H9 (cell line): ENCODE measurements around the gene RBL2. TPM values are rescaled to one million over a fixed set of nuclear protein-coding genes. Genes with fewer than 3 reads are reported as not detected.
A peak's percentile ranks its signal among the peaks of the same experiment; 100 is the strongest.

Experiments
- DNase-seq: peaks from one replicate; pipeline ENCODE4 v3.0.0-alpha.2; 2017
- H2AFZ ChIP-seq: one replicate; pipeline ENCODE4 v1.6.1; 2013; ENCODE audit warnings: mild to moderate bottlenecking, low read length, control low read depth, moderate library complexity
- H2AK5ac ChIP-seq: 2 replicates; pipeline ENCODE4 v1.6.1; 2013; ENCODE audit warnings: low read length, control low read depth, mixed read lengths; ENCODE audit not compliant: insufficient read length
- H2BK120ac ChIP-seq: one replicate; pipeline ENCODE4 v1.6.1; 2013; ENCODE audit warnings: low read depth, mild to moderate bottlenecking, low read length, control low read depth, inconsistent platforms; ENCODE audit not compliant: poor library complexity, severe bottlenecking
- H2BK12ac ChIP-seq: 2 replicates; pipeline ENCODE4 v1.6.1; 2013; ENCODE audit warnings: low read length, control low read depth, mixed read lengths, low read depth; ENCODE audit not compliant: insufficient read length
- H2BK15ac ChIP-seq: 2 replicates; pipeline ENCODE4 v1.6.1; 2013; ENCODE audit warnings: low read depth, low read length, control low read depth
- H2BK20ac ChIP-seq: one replicate; pipeline ENCODE4 v1.6.1; 2013; ENCODE audit warnings: low read depth, mild to moderate bottlenecking, low read length, control low read depth, inconsistent platforms; ENCODE audit not compliant: poor library complexity, severe bottlenecking
- H2BK5ac ChIP-seq: 2 replicates; pipeline ENCODE4 v1.6.1; 2013; ENCODE audit warnings: low read length, control low read depth, mixed read lengths; ENCODE audit not compliant: insufficient read length
- H3K14ac ChIP-seq: 2 replicates; pipeline ENCODE4 v1.6.1; 2013; ENCODE audit warnings: low read length, control low read depth; ENCODE audit not compliant: insufficient read depth
- H3K18ac ChIP-seq: 2 replicates; pipeline ENCODE4 v1.6.1; 2013; ENCODE audit warnings: low read depth, mild to moderate bottlenecking, mixed read lengths, low read length, control low read depth; ENCODE audit not compliant: insufficient read length
- H3K23ac ChIP-seq: 2 replicates; pipeline ENCODE4 v1.6.1; 2013; ENCODE audit warnings: low read length, control low read depth, mixed read lengths, low read depth; ENCODE audit not compliant: insufficient read length
- H3K23me2 ChIP-seq: 2 replicates; pipeline ENCODE4 v1.6.1; 2013; ENCODE audit warnings: low read depth, mild to moderate bottlenecking, mixed read lengths, low read length, control low read depth; ENCODE audit not compliant: insufficient read length, poor library complexity, severe bottlenecking
- H3K27ac ChIP-seq: 2 replicates; pipeline ENCODE4 v1.5.1; 2013; ENCODE audit warnings: low read length, control low read depth, mixed read lengths, low read depth; ENCODE audit not compliant: insufficient read length
- H3K27me3 ChIP-seq: 2 replicates; pipeline ENCODE4 v1.6.1; 2013; ENCODE audit warnings: low read length, control low read depth, inconsistent platforms; ENCODE audit not compliant: insufficient read depth
- H3K4ac ChIP-seq: 2 replicates; pipeline ENCODE4 v1.6.1; 2013; ENCODE audit warnings: low read depth, mild to moderate bottlenecking, control low read depth, inconsistent platforms, low read length, moderate library complexity
- H3K4me1 ChIP-seq: 2 replicates; pipeline ENCODE4 v1.6.1; 2013; ENCODE audit warnings: low read length, control low read depth, inconsistent platforms; ENCODE audit not compliant: insufficient read depth
- H3K4me2 ChIP-seq: 2 replicates; pipeline ENCODE4 v1.6.1; 2013; ENCODE audit warnings: low read length, control low read depth, mixed read lengths; ENCODE audit not compliant: insufficient read length, insufficient read depth
- H3K56ac ChIP-seq: 2 replicates; pipeline ENCODE4 v1.6.1; 2013; ENCODE audit warnings: low read depth, mild to moderate bottlenecking, mixed read lengths, low read length, control low read depth; ENCODE audit not compliant: insufficient read length
- H3K79me1 ChIP-seq: 2 replicates; pipeline ENCODE4 v1.6.1; 2013; ENCODE audit warnings: low read depth, mild to moderate bottlenecking, moderate library complexity, low read length, control low read depth, inconsistent platforms; ENCODE audit not compliant: insufficient read depth, poor library complexity, severe bottlenecking
- H3K79me2 ChIP-seq: 2 replicates; pipeline ENCODE4 v1.6.1; 2013; ENCODE audit warnings: low read length, control low read depth, inconsistent platforms; ENCODE audit not compliant: insufficient read depth
- H3K9ac ChIP-seq: 2 replicates; pipeline ENCODE4 v1.6.1; 2013; ENCODE audit warnings: low read length, control low read depth, mixed read lengths; ENCODE audit not compliant: insufficient read length; ENCODE audit errors: extremely low read depth
- H3K9me3 ChIP-seq: one replicate; pipeline ENCODE4 v1.6.1; 2013; ENCODE audit warnings: low read depth, low read length, inconsistent platforms; ENCODE audit not compliant: control insufficient read depth
- H3T11ph ChIP-seq: one replicate; pipeline ENCODE4 v1.6.1; 2013; ENCODE audit warnings: mild to moderate bottlenecking, low read length, control low read depth, inconsistent platforms
- H4K20me1 ChIP-seq: one replicate; pipeline ENCODE4 v1.6.1; 2013; ENCODE audit not compliant: control insufficient read depth, insufficient read length, insufficient read depth
- H4K5ac ChIP-seq: 2 replicates; pipeline ENCODE4 v1.6.1; 2013; ENCODE audit warnings: low read depth, mild to moderate bottlenecking, mixed read lengths, low read length, control low read depth; ENCODE audit not compliant: insufficient read length
- H4K8ac ChIP-seq: replicated peaks from 2 replicates; pipeline ENCODE4 v1.6.1; 2013; ENCODE audit warnings: low read length, control low read depth, mixed read lengths, low read depth; ENCODE audit not compliant: insufficient read length
- H4K91ac ChIP-seq: 2 replicates; pipeline ENCODE4 v1.6.1; 2013; ENCODE audit warnings: low read depth, mild to moderate bottlenecking, moderate library complexity, mixed read lengths, low read length, control low read depth; ENCODE audit not compliant: insufficient read length
- H3K27ac Mint-ChIP-seq, 3 experiments: 2 replicates in 2 of 3; 3 replicates in 1 of 3; pipeline ENCODE4 v1.8.0; 2020 to 2021; ENCODE audit warnings: mixed read lengths in 3 of 3, mild to moderate bottlenecking in 1 of 3, moderate library complexity in 1 of 3
- H3K27me3 Mint-ChIP-seq: 2 replicates; pipeline ENCODE4 v1.8.0; 2021; ENCODE audit warnings: low read depth, mild to moderate bottlenecking, moderate library complexity, mixed read lengths
- H3K36me3 Mint-ChIP-seq, 3 experiments: 2 replicates in 2 of 3; 3 replicates in 1 of 3; pipeline ENCODE4 v1.8.0; 2020 to 2021; ENCODE audit warnings: low read depth in 3 of 3, mixed read lengths in 3 of 3; ENCODE audit not compliant: insufficient read depth in 1 of 3
- H3K4me1 Mint-ChIP-seq, 2 experiments: 2 replicates each; pipeline ENCODE4 v1.8.0; 2020; ENCODE audit warnings: mixed read lengths in 2 of 2
- H3K4me3 Mint-ChIP-seq, 2 experiments: 2 replicates in 1 of 2; 3 replicates in 1 of 2; pipeline ENCODE4 v1.8.0; 2020 to 2021; ENCODE audit warnings: mild to moderate bottlenecking in 2 of 2, mixed read lengths in 2 of 2, moderate library complexity in 1 of 2
- H3K9me3 Mint-ChIP-seq, 2 experiments: 2 replicates in 1 of 2; 3 replicates in 1 of 2; pipeline ENCODE4 v1.8.0; 2020; ENCODE audit warnings: mild to moderate bottlenecking in 2 of 2, mixed read lengths in 2 of 2, moderate library complexity in 1 of 2
- CTCF ChIP-seq: fragments of 200-600 bp; sonication (generic); conservative IDR thresholded peaks from 3 replicates; pipeline ENCODE4 v1.8.0; 2021; ENCODE audit warnings: antibody characterized with exemption, mild to moderate bottlenecking
- WGBS: extraction: QIAGEN DNeasy Blood & Tissue Kit; methylation state at CpG from one replicate; pipeline ENCODE4 v1.1.7; 2013; ENCODE audit warnings: missing lambda C conversion rate, low lambda C conversion rate, mixed read lengths; ENCODE audit not compliant: insufficient read length; ENCODE audit errors: extremely low coverage; 5-methylcytosine and 5-hydroxymethylcytosine counted together
- total RNA-seq: library from RNA; stranded (reverse); gene quantifications from 2 replicates; pipeline ENCODE4 v1.2.1, GENCODE V29; 2021

The RBL2 gene
- total RNA-seq, 1 experiment from 2014 or later: 17.3 TPM

GRCh38 chr16:53509906-53510703 lies 75.8 kb downstream of the RBL2 start:
- peaks cover 6 to 16% (median 9%) of the 10 kb centered on the region in 3 experiments; a peak in 5 of 7 replicates for H3K36me3 Mint-ChIP-seq
- H3K4me2 ChIP-seq: no peak overlapping the region

More at GRCh38 chr16:53509906-53510703, 75.8 kb downstream of the RBL2 start:
- Histone ChIP-seq H4K5ac (no peak overlapping the region), H2AK5ac (no peak overlapping the region), H3K27ac (no peak overlapping the region), H3K79me2 (no peaks in the 10 kb centered on the region), H3K18ac (no peak overlapping the region), H2BK12ac (no peak overlapping the region), H4K8ac (no peak overlapping the region), H4K91ac (no peak overlapping the region), H3K14ac (no peak overlapping the region), H2BK15ac (no peak overlapping the region), H2BK20ac (no peak overlapping the region), H2BK5ac (no peak overlapping the region), H3K23ac (no peak overlapping the region), H3K27me3 (no peaks in the 10 kb centered on the region), H3K56ac (no peak overlapping the region), H2BK120ac (no peak overlapping the region), H4K20me1 (no peaks in the 10 kb centered on the region), H3K23me2 (no peaks in the 10 kb centered on the region), H3K4me1 (no peaks in the 10 kb centered on the region), H3K4ac (no peak overlapping the region), H3K9me3 (peaks cover 2% of the 10 kb centered on the region), H3T11ph (no peak overlapping the region), H2AFZ (no peak overlapping the region), H3K9ac (no peak overlapping the region), H3K79me1 (no peaks in the 10 kb centered on the region)
- Mint-ChIP-seq H3K27ac (no peak overlapping the region), H3K4me1 (peaks cover 7 to 9% of the 10 kb centered on the region in 2 experiments), H3K4me3 (no peak overlapping the region), H3K9me3 (peaks cover 21% of the 10 kb centered on the region in 2 experiments), H3K27me3 (peaks cover 1% of the 10 kb centered on the region; the same call in 1 of the 2 replicates)
- WGBS: no CpG with 5 or more reads among the region's 29 CpGs
- TF ChIP-seq CTCF: peak; percentile 96
- DNase-seq: peak; percentile 69
